Measurements from ENCODE around the gene ZSCAN9.

The ZSCAN9 gene

GRCh38 chr6:28240471-28240870 is 15.4 kb downstream of the ZSCAN9 start:
- Histone ChIP-seq H4K20me1 (ENCODE audit: insufficient read depth, low read length) (no peaks in the 10 kb centered on the region), H3K27me3 (ENCODE audit: insufficient read depth, low read length, poor library complexity) (no peaks in the 10 kb centered on the region), H3K4me1 (ENCODE audit: insufficient read depth, low read length) (no peaks in the 10 kb centered on the region), H3K4me2 (ENCODE audit: insufficient read depth, low read length) (no peak overlapping the region), H3K9ac (ENCODE audit: low read depth, low read length) (no peak overlapping the region), H3K4me3 (ENCODE audit: low read depth in 1 of 2, low read length in 2 of 2) (no peak overlapping the region), H3K36me3 (ENCODE audit: insufficient read depth, low read length) (peaks cover 13% of the 10 kb centered on the region; the same call in 1 of the 2 replicates), H2AFZ (ENCODE audit: low read depth, low read length) (no peak overlapping the region), H3K9me3 (ENCODE audit: insufficient read depth, low read length, severe bottlenecking) (no peaks in the 10 kb centered on the region), H3K27ac (ENCODE audit: low read length) (no peak overlapping the region), H3K79me2 (ENCODE audit: insufficient read depth, low read length) (no peaks in the 10 kb centered on the region)
- no peak for TF ChIP-seq EZH2 (IDR thresholded peaks at IDR 0.05; ENCODE audit: borderline replicate concordance, low read depth, low read length, severe bottlenecking)
- TF ChIP-seq CTCF (IDR thresholded peaks at IDR 0.05; ENCODE audit: borderline replicate concordance, extremely low read depth, low read length, poor library complexity, severe bottlenecking): no peak
- no peak for DNase-seq
- no peak for ATAC-seq (ENCODE audit: insufficient read depth, low read depth)

DNA sequence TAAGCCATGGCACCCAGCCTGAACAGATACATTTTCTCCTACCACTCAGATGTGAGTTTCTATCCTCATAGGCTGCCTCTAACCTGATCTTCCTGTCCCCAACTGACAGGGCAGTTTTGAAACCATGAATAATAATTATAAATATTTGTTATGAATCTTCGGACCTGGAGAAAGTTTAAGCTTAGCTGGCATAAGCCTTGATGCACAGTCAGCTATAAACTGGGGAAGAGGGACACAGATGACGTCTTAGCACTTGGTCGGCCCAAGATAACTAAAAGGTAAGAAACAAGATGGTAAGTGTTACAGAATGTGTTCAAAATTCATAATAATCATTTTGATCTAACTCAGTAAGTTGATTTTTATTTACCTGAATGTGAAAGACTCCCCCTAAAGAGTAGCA is 18.9 kb downstream of the ZSCAN9 start:
- TF ChIP-seq EZH2 (IDR thresholded peaks at IDR 0.05; ENCODE audit: borderline replicate concordance, low read depth, low read length, severe bottlenecking): no peak
- no peak for TF ChIP-seq CTCF (IDR thresholded peaks at IDR 0.05; ENCODE audit: borderline replicate concordance, extremely low read depth, low read length, poor library complexity, severe bottlenecking)
- Histone ChIP-seq H3K36me3 (ENCODE audit: insufficient read depth, low read length) (peaks cover 34% of the 10 kb centered on the region), H2AFZ (ENCODE audit: low read depth, low read length) (no peak overlapping the region), H3K9ac (ENCODE audit: low read depth, low read length) (no peak overlapping the region), H3K4me3 (ENCODE audit: low read depth in 1 of 2, low read length in 2 of 2) (no peak overlapping the region), H3K27me3 (ENCODE audit: insufficient read depth, low read length, poor library complexity) (no peaks in the 10 kb centered on the region), H3K4me2 (ENCODE audit: insufficient read depth, low read length) (no peak overlapping the region), H3K79me2 (ENCODE audit: insufficient read depth, low read length) (no peaks in the 10 kb centered on the region), H3K4me1 (ENCODE audit: insufficient read depth, low read length) (no peaks in the 10 kb centered on the region), H4K20me1 (ENCODE audit: insufficient read depth, low read length) (no peaks in the 10 kb centered on the region), H3K9me3 (ENCODE audit: insufficient read depth, low read length, severe bottlenecking) (no peaks in the 10 kb centered on the region), H3K27ac (ENCODE audit: low read length) (no peak overlapping the region)
- DNase-seq (no peak), ATAC-seq (ENCODE audit: insufficient read depth, low read depth) (no peak)

DNA sequence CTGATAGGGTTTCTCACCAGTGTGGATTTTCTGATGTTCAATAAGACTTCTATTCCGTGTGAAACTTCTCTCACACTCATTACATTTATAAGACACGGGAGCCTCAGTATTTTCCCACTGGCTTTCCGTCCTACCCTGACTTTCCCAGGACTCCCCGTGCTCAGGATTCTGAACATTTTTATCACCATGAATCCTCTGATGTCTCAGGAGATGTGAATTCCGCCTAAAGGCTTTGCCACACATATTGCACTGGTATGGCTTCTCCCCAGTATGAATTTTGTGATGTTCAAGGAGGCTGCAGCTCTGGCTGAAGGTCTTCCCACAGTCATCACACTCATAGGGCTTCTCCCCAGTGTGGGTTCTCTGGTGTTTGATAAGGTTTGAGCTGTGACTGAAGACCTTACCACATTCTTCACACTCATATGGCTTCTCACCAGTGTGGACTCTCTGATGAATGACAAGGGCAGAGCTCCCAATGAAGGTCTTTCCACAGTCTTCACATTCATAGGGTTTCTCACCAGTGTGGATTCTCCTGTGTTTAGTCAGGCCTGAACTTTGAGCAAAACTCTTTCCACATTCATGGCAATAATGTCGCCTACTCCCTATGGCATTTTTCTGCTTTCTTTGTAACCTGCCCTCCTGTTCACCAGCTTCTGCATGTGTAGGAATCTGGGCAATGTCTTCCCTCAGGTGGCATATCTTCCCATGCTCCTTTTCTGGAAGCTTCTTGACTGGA is 20.3 kb downstream of the ZSCAN9 start:
- Histone ChIP-seq H3K4me1 (ENCODE audit: insufficient read depth, low read length) (peaks cover 6% of the 10 kb centered on the region; the same call in 1 of the 2 replicates), H3K4me3 (ENCODE audit: low read depth in 1 of 2, low read length in 2 of 2) (no peak overlapping the region), H4K20me1 (ENCODE audit: insufficient read depth, low read length) (no peaks in the 10 kb centered on the region), H3K9ac (ENCODE audit: low read depth, low read length) (no peak overlapping the region), H3K27me3 (ENCODE audit: insufficient read depth, low read length, poor library complexity) (no peaks in the 10 kb centered on the region), H3K79me2 (ENCODE audit: insufficient read depth, low read length) (peaks cover 2% of the 10 kb centered on the region; the same call in 1 of the 2 replicates), H2AFZ (ENCODE audit: low read depth, low read length) (no peak overlapping the region), H3K36me3 (ENCODE audit: insufficient read depth, low read length) (peaks cover 39% of the 10 kb centered on the region), H3K9me3 (ENCODE audit: insufficient read depth, low read length, severe bottlenecking) (no peaks in the 10 kb centered on the region), H3K27ac (ENCODE audit: low read length) (no peak overlapping the region), H3K4me2 (ENCODE audit: insufficient read depth, low read length) (no peak overlapping the region)
- ATAC-seq (ENCODE audit: insufficient read depth, low read depth) (no peak), DNase-seq (no peak)
- TF ChIP-seq CTCF (IDR thresholded peaks at IDR 0.05; ENCODE audit: borderline replicate concordance, extremely low read depth, low read length, poor library complexity, severe bottlenecking) (no peak), EZH2 (IDR thresholded peaks at IDR 0.05; ENCODE audit: borderline replicate concordance, low read depth, low read length, severe bottlenecking) (no peak)

All from DND-41 (cell line).